RWPE2 (cell line): ENCODE results near the gene ARFIP1.

ENCODE experiments used
- ATAC-seq: fragments of 200-7000 bp; cut with Tn5 transposase; 3 replicates; pipeline ENCODE4 v1.9.1; 2021; ENCODE audit warnings: low read depth
- DNase-seq: peaks from one replicate; pipeline ENCODE4 v3.0.0-alpha.2; 2020; ENCODE audit warnings: low spot score
- H3K27ac ChIP-seq: fragments of 450-650 bp; 2 replicates; pipeline ENCODE4 v1.5.1; 2017; ENCODE audit warnings: mild to moderate bottlenecking; ENCODE audit not compliant: poor library complexity, severe bottlenecking
- H3K27me3 ChIP-seq: fragments of 250-450 bp; sonication (Bioruptor Pico); 2 replicates; pipeline ENCODE4 v1.5.1; 2021; ENCODE audit warnings: mild to moderate bottlenecking, moderate library complexity; ENCODE audit not compliant: insufficient read depth, poor library complexity, severe bottlenecking
- H3K36me3 ChIP-seq: fragments of 250-450 bp; sonication (Bioruptor Pico); 2 replicates; pipeline ENCODE4 v1.5.1; 2020; ENCODE audit warnings: low read depth, mild to moderate bottlenecking, moderate library complexity
- H3K4me1 ChIP-seq: fragments of 250-450 bp; sonication (Bioruptor Pico); 2 replicates; pipeline ENCODE4 v1.5.1; 2021; ENCODE audit warnings: mild to moderate bottlenecking, moderate library complexity; ENCODE audit not compliant: insufficient read depth, poor library complexity, severe bottlenecking
- H3K4me3 ChIP-seq: fragments of 250-450 bp; sonication (Bioruptor Pico); 2 replicates; pipeline ENCODE4 v1.5.1; 2021; ENCODE audit warnings: mild to moderate bottlenecking, moderate library complexity; ENCODE audit not compliant: severe bottlenecking
- H3K9me3 ChIP-seq: fragments of 250-450 bp; sonication (Bioruptor Pico); 2 replicates; pipeline ENCODE4 v1.5.1; 2021; ENCODE audit warnings: mild to moderate bottlenecking, moderate library complexity; ENCODE audit not compliant: severe bottlenecking
- TF ChIP-seq, protein P1 (sequence below): fragments of 450-650 bp; IDR thresholded peaks from one replicate; pipeline ENCODE4 v1.5.1; 2017; ENCODE audit warnings: mild to moderate bottlenecking, moderate library complexity; ENCODE audit not compliant: poor library complexity, severe bottlenecking

The ARFIP1 gene

DNA sequence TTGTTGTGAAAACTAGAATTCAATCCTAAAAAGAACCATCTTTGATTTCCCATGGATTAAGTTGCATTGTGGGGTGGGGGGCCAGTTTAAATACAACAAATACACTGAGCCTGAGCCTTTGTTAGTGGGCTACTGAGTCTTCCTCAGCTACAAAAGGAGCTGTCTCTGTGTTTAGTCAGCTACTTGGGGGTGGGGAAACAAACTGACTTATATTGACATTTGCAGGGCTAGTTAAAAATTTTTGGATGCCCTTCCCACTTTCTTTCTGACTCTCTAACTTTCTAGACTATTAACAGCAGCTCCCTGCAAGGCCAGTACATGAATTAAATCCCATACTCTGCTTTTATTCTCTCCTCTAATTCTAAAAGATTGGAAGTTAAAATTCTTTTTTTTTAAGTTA lies 123.9 kb downstream of the ARFIP1 start:
- no peak overlapping the region for H3K27ac ChIP-seq
- H3K4me3 ChIP-seq, result no peak overlapping the region

DNA sequence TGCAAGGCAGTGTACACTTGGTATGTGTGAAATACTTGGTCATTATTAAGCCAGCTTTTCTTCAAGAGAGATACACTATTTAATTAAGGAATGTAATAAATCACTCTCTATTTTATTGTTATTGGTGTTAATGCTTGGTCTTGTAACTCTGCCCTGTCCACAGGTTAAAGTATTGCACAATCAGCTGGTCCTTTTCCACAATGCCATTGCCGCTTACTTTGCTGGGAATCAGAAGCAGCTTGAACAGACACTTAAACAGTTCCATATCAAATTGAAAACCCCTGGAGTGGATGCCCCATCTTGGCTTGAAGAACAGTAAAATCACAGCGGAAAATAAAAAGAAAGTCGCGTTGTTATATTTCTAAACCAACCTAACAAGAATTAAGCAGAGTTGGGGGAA lies 130.1 kb downstream of the ARFIP1 start:
- ATAC-seq (no peak), DNase-seq (no peak)
- Histone ChIP-seq H3K27ac (no peak overlapping the region), H3K9me3 (no peaks in the 10 kb centered on the region), H3K27me3 (no peaks in the 10 kb centered on the region), H3K36me3 (peaks cover 19% of the 10 kb centered on the region), H3K4me1 (no peaks in the 10 kb centered on the region), H3K4me3 (no peak overlapping the region)
- TF ChIP-seq, protein P1, sequence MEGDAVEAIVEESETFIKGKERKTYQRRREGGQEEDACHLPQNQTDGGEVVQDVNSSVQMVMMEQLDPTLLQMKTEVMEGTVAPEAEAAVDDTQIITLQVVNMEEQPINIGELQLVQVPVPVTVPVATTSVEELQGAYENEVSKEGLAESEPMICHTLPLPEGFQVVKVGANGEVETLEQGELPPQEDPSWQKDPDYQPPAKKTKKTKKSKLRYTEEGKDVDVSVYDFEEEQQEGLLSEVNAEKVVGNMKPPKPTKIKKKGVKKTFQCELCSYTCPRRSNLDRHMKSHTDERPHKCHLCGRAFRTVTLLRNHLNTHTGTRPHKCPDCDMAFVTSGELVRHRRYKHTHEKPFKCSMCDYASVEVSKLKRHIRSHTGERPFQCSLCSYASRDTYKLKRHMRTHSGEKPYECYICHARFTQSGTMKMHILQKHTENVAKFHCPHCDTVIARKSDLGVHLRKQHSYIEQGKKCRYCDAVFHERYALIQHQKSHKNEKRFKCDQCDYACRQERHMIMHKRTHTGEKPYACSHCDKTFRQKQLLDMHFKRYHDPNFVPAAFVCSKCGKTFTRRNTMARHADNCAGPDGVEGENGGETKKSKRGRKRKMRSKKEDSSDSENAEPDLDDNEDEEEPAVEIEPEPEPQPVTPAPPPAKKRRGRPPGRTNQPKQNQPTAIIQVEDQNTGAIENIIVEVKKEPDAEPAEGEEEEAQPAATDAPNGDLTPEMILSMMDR, result no peak

More for the DNA sequence above, 123.9 kb downstream of the ARFIP1 start:
- Histone ChIP-seq H3K4me1 (no peaks in the 10 kb centered on the region), H3K36me3 (no peaks in the 10 kb centered on the region; the same call in 1 of the 2 replicates), H3K27me3 (no peaks in the 10 kb centered on the region), H3K9me3 (no peaks in the 10 kb centered on the region)
- ATAC-seq (no peak), DNase-seq (no peak)
- TF ChIP-seq, protein P1, result no peak

DNA sequence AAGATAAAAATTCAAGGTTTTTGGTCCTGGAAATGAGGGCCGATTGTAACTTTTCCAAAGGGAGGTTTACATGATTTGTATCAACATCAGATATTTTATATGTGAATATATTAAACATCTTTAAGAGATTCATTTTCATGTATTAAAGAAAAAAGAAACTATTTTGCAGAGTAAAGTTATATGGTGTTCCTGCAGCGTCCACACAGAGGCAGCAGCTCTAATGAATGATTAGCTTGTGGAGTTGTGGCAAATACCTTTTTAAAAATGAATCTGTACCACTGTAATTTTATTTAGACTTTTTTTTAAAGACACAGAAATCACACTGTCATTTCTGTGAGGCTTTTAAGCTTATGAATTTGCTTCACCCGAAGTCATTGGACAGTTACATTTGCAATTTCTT lies 130.8 kb downstream of the ARFIP1 start:
- peaks cover 19% of the 10 kb centered on the region for H3K36me3 ChIP-seq
- no peak overlapping the region for H3K27ac ChIP-seq
- H3K4me1 ChIP-seq, result no peaks in the 10 kb centered on the region
- ATAC-seq (no peak), DNase-seq (no peak)
- TF ChIP-seq, protein P1, result no peak
- no peaks in the 10 kb centered on the region for H3K27me3 ChIP-seq
- no peak overlapping the region for H3K4me3 ChIP-seq
- no peaks in the 10 kb centered on the region for H3K9me3 ChIP-seq

DNA sequence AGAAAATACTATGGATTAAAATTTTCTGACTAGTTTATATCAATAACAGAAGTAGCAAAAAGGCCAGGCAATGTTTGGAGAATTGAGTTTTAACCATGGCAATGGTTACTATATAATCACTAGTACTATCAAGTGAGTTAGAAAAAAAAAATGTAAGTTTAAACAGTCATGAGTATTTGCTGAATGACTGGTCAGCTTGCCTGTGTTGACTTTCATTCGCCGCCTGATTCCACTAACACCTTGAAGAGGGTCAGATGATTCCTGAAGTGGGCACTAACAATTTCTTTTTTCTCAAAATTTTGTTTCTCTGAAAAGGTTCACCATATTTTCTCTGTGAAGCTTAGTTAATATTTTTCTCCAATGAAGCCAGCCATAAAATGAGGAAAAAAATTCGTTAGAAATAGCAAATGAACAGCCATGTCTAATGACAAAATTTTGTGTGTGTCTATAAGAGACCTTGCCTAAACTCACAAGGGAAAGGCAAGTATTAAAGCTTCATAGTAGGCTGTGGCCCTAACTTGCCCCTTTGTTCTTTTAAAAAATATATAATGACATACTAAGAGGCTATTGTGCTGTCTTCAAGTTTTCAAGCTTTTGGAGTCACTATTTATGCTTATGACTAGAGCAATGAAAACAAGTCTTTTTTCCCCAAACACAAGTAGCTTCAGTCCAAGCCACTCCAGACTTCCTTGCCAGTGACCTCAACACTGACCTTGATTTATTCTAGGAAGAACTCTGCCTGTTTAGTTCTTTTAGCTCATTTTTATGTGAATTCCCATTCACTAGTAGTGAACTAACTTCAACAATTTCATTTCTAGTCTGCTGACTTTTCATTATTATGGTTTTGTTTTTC lies 138.0 kb downstream of the ARFIP1 start:
- H3K36me3 ChIP-seq, result no peaks in the 10 kb centered on the region
- no peak overlapping the region for H3K27ac ChIP-seq
- H3K4me3 ChIP-seq, result no peak overlapping the region
- H3K27me3 ChIP-seq, result no peaks in the 10 kb centered on the region
- no peaks in the 10 kb centered on the region for H3K4me1 ChIP-seq
- ATAC-seq (no peak), DNase-seq (no peak)
- TF ChIP-seq, protein P1, result no peak
- H3K9me3 ChIP-seq, result peaks cover 14% of the 10 kb centered on the region

DNA sequence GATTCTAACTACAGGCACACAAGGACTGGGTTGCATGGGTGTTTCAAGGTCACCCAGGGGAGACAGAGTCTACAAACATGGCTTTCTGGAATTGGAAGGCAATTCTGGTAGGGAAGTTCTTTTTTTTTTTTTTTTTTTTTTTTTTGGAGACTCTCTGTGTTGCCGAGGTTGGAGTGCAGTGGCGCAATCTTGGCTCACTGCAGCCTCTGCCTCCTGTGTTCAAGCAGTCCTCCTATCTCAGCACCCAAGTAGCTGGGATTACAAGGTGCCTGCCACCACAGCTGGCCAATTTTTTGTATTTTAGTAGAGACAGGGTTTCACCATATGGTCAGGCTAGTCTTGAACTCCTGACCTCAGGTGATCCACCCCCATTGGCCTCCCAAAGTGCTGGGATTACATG lies 140.1 kb downstream of the ARFIP1 start:
- Histone ChIP-seq H3K27me3 (no peaks in the 10 kb centered on the region), H3K36me3 (no peaks in the 10 kb centered on the region), H3K4me3 (no peak overlapping the region), H3K27ac (no peak overlapping the region), H3K9me3 (peaks cover 14% of the 10 kb centered on the region), H3K4me1 (no peaks in the 10 kb centered on the region)
- DNase-seq (no peak), ATAC-seq (no peak)
- TF ChIP-seq, protein P1, result no peak
